K562 (cell line): ENCODE results near the gene ADD1. TPM values are rescaled to one million over a fixed set of nuclear protein-coding genes. Genes with fewer than 3 reads are reported as not detected.

Experiments
- CBFA2T3 ChIP-seq: fragments of 450-650 bp; IDR thresholded peaks from 2 replicates; pipeline ENCODE4 v1.6.1; 2017
- CBFB ChIP-seq: sonication (generic); formaldehyde crosslinking; IDR thresholded peaks from 2 replicates; pipeline ENCODE4 v1.4.0; 2020; ENCODE audit warnings: mild to moderate bottlenecking, missing genetic modification reagents
- CBX3 ChIP-seq, 2 experiments: IDR thresholded peaks; 1 replicate in 1 of 2; 2 replicates in 1 of 2; pipeline ENCODE4 v1.6.1; 2012; ENCODE audit warnings: inconsistent platforms in 2 of 2, low read length in 2 of 2, borderline replicate concordance in 1 of 2, control low read depth in 1 of 2
- CHAMP1 ChIP-seq: fragments of 450-650 bp; IDR thresholded peaks from 2 replicates; pipeline ENCODE4 v1.6.1; 2016; ENCODE audit warnings: mild to moderate bottlenecking
- ETV6 ChIP-seq, 3 experiments: fragments of 150-350 bp in 1 of 3; sonication (generic) in 1 of 3; formaldehyde crosslinking in 1 of 3; IDR thresholded peaks; 2 replicates each; pipeline versions ENCODE4 v1.6.1 to v1.8.0; 2014 to 2022; ENCODE audit warnings: borderline replicate concordance in 2 of 3, low read depth in 2 of 3, antibody characterized with exemption in 1 of 3, low read length in 1 of 3, mild to moderate bottlenecking in 1 of 3, missing genetic modification reagents in 1 of 3
- EWSR1 ChIP-seq: fragments of 450-650 bp; IDR thresholded peaks from 2 replicates; pipeline ENCODE4 v1.6.1; 2018; ENCODE audit warnings: borderline replicate concordance, mild to moderate bottlenecking, low read depth, moderate library complexity; ENCODE audit not compliant: partially characterized antibody
- FOSL1 ChIP-seq: fragments of 200-800 bp; sonication (Bioruptor generic); conservative IDR thresholded peaks from 2 replicates; pipeline ENCODE4 v1.6.1; 2016; ENCODE audit warnings: missing genetic modification characterization, missing compliant biosample characterization
- HLTF ChIP-seq: fragments of 450-650 bp; IDR thresholded peaks from 2 replicates; pipeline ENCODE4 v1.6.1; 2016
- KDM1A ChIP-seq, 2 experiments: fragments of 450-650 bp; IDR thresholded peaks; 2 replicates each; pipeline ENCODE4 v1.6.1; 2016; ENCODE audit warnings: mild to moderate bottlenecking in 2 of 2
- MBD2 ChIP-seq: sonication (generic); IDR thresholded peaks from 2 replicates; pipeline ENCODE4 v1.6.1; 2016; ENCODE audit warnings: low read depth, borderline replicate concordance
- MCM2 ChIP-seq: fragments of 450-650 bp; IDR thresholded peaks from 2 replicates; pipeline ENCODE4 v1.6.1; 2017; ENCODE audit warnings: low read depth, mild to moderate bottlenecking
- POLR2A ChIP-seq: fragments of 450-650 bp; conservative IDR thresholded peaks from 2 replicates; pipeline ENCODE4 v1.6.1; 2016
- RNF2 ChIP-seq: sonication (generic); IDR thresholded peaks from 2 replicates; pipeline ENCODE4 v1.6.1; 2016
- THAP7 ChIP-seq: fragments of 250-450 bp; sonication (Bioruptor Pico); IDR thresholded peaks from 2 replicates; pipeline ENCODE4 v1.5.0; 2021
- UBTF ChIP-seq, 2 experiments: IDR thresholded peaks; 2 replicates each; pipeline ENCODE4 v1.6.1; 2012; ENCODE audit warnings: improper control_type of control experiment in 2 of 2, low read depth in 2 of 2, low read length in 2 of 2, borderline replicate concordance in 1 of 2
- WHSC1 ChIP-seq: IDR thresholded peaks from one replicate; pipeline ENCODE4 v1.6.1; 2012; ENCODE audit warnings: low read length, control low read depth, inconsistent platforms
- ZBTB43 ChIP-seq: sonication (generic); formaldehyde crosslinking; IDR thresholded peaks from 2 replicates; pipeline ENCODE4 v1.8.0; 2023; ENCODE audit warnings: mild to moderate bottlenecking, missing genetic modification reagents
- ZNF589 ChIP-seq: fragments of 200-800 bp; sonication (Bioruptor generic); IDR thresholded peaks from 2 replicates; pipeline ENCODE4 v1.6.1; 2016; ENCODE audit warnings: low read depth, missing genetic modification characterization, missing compliant biosample characterization
- ZZZ3 ChIP-seq: fragments of 450-650 bp; IDR thresholded peaks from 2 replicates; pipeline ENCODE4 v1.6.1; 2016; ENCODE audit warnings: antibody characterized with exemption, mild to moderate bottlenecking, moderate library complexity
- polyA plus RNA-seq, 8 experiments: library from polyadenylated mRNA; depleted of rRNA in 4 of 8; stranded (reverse) in 5 of 8; unstranded in 3 of 8; fragments of >200 nt; fragmentation: Nextera tagmentation in 2 of 8; fragmentation: Illumina TruSeq in 1 of 8; extraction: Ambion mirVana in 2 of 8; extraction: Trizol in 1 of 8; gene quantifications; 2 replicates each; pipeline versions ENCODE4 v1.2.1 to v1.2.3, GENCODE V29; 2011 to 2014; ENCODE audit warnings: inconsistent platforms in 1 of 8, missing spikeins in 1 of 8
- total RNA-seq, 7 experiments: library from RNA; depleted of rRNA in 6 of 7; stranded (reverse); fragments of >200 nt in 6 of 7; fragmentation: Illumina TruSeq in 2 of 7; extraction: Trizol in 2 of 7; gene quantifications; 2 replicates each; pipeline versions ENCODE4 v1.2.1 to v1.2.3, GENCODE V29; 2011 to 2021; ENCODE audit warnings: low replicate concordance in 1 of 7

Gene ADD1
- total and polyA plus RNA-seq, 9 of the 15 experiments (the other 6 are each of a cell fraction or from before 2014, with no cell fraction given): 17.5 to 153 (median 74.0) TPM

GRCh38 chr4:2934813-2935761 is 91.4 kb downstream of the ADD1 start (continued):
- TF ChIP-seq THAP7 (CRISPR knock-in tag) (no peak; the same call in 1 of the 2 replicates), HLTF (no peak), CBFA2T3 (no peak), CBFB (CRISPR knock-in tag) (0 out of 2 replicates have a peak, but pooled peaks have one; percentile 38), MBD2 (peak; percentile 42; the same call in 1 of the 2 replicates), CHAMP1 (no peak), POLR2A (peak; percentile 93), ZBTB43 (CRISPR knock-in tag) (no peak), MCM2 (no peak), RNF2 (no peak), KDM1A (IDR thresholded peaks at IDR 0.05) (0 out of 4 replicates have a peak, but pooled peaks of 1 of the 2 experiments have one; percentile 0), UBTF (IDR thresholded peaks at IDR 0.05; ENCODE audit: borderline replicate concordance in 1 of 2, low read depth in 2 of 2, low read length in 2 of 2) (no peak), EWSR1 (no peak), WHSC1 (no peak), CBX3 (IDR thresholded peaks at IDR 0.05; ENCODE audit: borderline replicate concordance in 1 of 2, low read length in 2 of 2) (no peak; a peak in 1 of 3 replicates), ETV6 (IDR thresholded peaks at IDR 0.05; ENCODE audit: borderline replicate concordance in 1 of 2, low read depth in 2 of 2, low read length in 1 of 2) (no peak), ETV6 (CRISPR knock-in tag; IDR thresholded peaks at IDR 0.05; ENCODE audit: borderline replicate concordance) (no peak), FOSL1 (tag) (no peak), ZNF589 (CRISPR knock-in tag) (no peak), ZZZ3 (no peak)
